C4-2B (cell line): ENCODE measurements around the gene SDK2.

ENCODE experiments used
- ZFX ChIP-seq: fragments of 450-650 bp; IDR thresholded peaks from 2 replicates; pipeline ENCODE4 v1.6.1; 2017
- TF ChIP-seq, protein P1 (sequence below): fragments of 450-650 bp; conservative IDR thresholded peaks from 2 replicates; pipeline ENCODE4 v1.5.1; 2017; ENCODE audit warnings: mild to moderate bottlenecking

DNA sequence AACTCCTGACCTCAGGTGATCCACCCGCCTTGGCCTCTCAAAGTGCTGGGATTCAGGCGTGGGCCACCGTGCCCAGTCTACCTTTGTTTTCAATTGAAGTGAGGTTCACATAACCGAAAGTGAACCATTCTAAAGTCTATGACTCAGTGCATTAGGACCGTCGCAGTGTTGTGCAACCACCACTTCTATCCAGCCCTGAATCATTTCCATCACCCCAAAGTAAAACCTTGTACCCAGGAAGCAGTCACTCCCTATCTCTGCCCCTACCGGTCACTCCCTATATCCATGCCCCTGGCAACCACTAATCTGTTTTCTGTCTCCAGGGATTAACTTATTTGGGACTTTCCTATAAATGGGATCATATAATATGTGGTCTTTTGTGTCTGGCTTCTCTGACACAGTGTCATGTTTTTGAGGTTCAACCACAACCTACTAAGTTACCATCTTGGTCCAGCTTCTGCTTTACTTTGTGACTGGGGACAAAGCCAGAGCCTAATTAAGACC is 304.1 kb downstream of the SDK2 start:
- TF ChIP-seq, protein P1, sequence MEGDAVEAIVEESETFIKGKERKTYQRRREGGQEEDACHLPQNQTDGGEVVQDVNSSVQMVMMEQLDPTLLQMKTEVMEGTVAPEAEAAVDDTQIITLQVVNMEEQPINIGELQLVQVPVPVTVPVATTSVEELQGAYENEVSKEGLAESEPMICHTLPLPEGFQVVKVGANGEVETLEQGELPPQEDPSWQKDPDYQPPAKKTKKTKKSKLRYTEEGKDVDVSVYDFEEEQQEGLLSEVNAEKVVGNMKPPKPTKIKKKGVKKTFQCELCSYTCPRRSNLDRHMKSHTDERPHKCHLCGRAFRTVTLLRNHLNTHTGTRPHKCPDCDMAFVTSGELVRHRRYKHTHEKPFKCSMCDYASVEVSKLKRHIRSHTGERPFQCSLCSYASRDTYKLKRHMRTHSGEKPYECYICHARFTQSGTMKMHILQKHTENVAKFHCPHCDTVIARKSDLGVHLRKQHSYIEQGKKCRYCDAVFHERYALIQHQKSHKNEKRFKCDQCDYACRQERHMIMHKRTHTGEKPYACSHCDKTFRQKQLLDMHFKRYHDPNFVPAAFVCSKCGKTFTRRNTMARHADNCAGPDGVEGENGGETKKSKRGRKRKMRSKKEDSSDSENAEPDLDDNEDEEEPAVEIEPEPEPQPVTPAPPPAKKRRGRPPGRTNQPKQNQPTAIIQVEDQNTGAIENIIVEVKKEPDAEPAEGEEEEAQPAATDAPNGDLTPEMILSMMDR, result no peak
- TF ChIP-seq ZFX, result no peak
